GM23338 (cell line): Measurements from ENCODE around the gene GPHN. TPM values are rescaled to one million over a fixed set of nuclear protein-coding genes. Genes with fewer than 3 reads are reported as not detected.
"Not testable (repeated sequence)": the region's sequence is repeated elsewhere in the genome, so short reads cannot be mapped to it uniquely, and the experiment has no call there.

Source experiments
- ATAC-seq: fragments of 200-7000 bp; cut with Tn5 transposase; 3 replicates; pipeline ENCODE4 v1.9.1; 2020
- DNase-seq: peaks from one replicate; pipeline ENCODE4 v3.0.0-alpha.2; 2015; ENCODE audit warnings: low spot score
- H2AFZ ChIP-seq: fragments of 200-600 bp; sonication (generic); 2 replicates; pipeline ENCODE4 v1.8.0; 2016; ENCODE audit warnings: antibody characterized with exemption, mild to moderate bottlenecking, moderate library complexity
- H3F3A ChIP-seq: fragments of 200-600 bp; sonication (generic); replicated peaks from 2 replicates; pipeline ENCODE4 v1.8.0; 2017; ENCODE audit warnings: antibody characterized with exemption, mixed run types, low read depth
- H3K27ac ChIP-seq: fragments of 200-600 bp; sonication (generic); 2 replicates; pipeline ENCODE4 v1.6.1; 2016; ENCODE audit warnings: low read depth
- H3K27me3 ChIP-seq: fragments of 200-600 bp; sonication (generic); 2 replicates; pipeline ENCODE4 v1.8.0; 2016; ENCODE audit warnings: mild to moderate bottlenecking, mixed run types, moderate library complexity; ENCODE audit not compliant: insufficient read depth
- H3K36me3 ChIP-seq: fragments of 200-600 bp; sonication (generic); 2 replicates; pipeline ENCODE4 v1.8.0; 2016; ENCODE audit warnings: mild to moderate bottlenecking; ENCODE audit not compliant: insufficient read depth
- H3K4me1 ChIP-seq: fragments of 200-600 bp; sonication (generic); 2 replicates; pipeline ENCODE4 v1.8.0; 2016; ENCODE audit warnings: mild to moderate bottlenecking, moderate library complexity; ENCODE audit not compliant: insufficient read depth
- H3K4me2 ChIP-seq: fragments of 200-600 bp; sonication (generic); 2 replicates; pipeline ENCODE4 v1.7.1; 2017; ENCODE audit warnings: mixed run types
- H3K4me3 ChIP-seq: fragments of 200-600 bp; sonication (generic); 2 replicates; pipeline ENCODE4 v1.6.1; 2016; ENCODE audit warnings: mixed run types
- H3K79me2 ChIP-seq: fragments of 200-600 bp; sonication (generic); replicated peaks from 2 replicates; pipeline ENCODE4 v1.8.0; 2017; ENCODE audit warnings: mild to moderate bottlenecking; ENCODE audit not compliant: insufficient read depth
- H3K9me2 ChIP-seq: fragments of 200-600 bp; sonication (generic); 2 replicates; pipeline ENCODE4 v1.8.0; 2017; ENCODE audit not compliant: insufficient read depth
- H4K20me1 ChIP-seq: fragments of 200-600 bp; sonication (generic); replicated peaks from 2 replicates; pipeline ENCODE4 v1.8.0; 2017; ENCODE audit warnings: mild to moderate bottlenecking; ENCODE audit not compliant: insufficient read depth
- H3K27ac Mint-ChIP-seq: 2 replicates; pipeline ENCODE4 v1.8.0; 2020; ENCODE audit warnings: inconsistent platforms, mild to moderate bottlenecking, moderate library complexity, mixed read lengths
- H3K27me3 Mint-ChIP-seq: 3 replicates; pipeline ENCODE4 v1.8.0; 2022; ENCODE audit warnings: low read depth, mild to moderate bottlenecking, moderate library complexity, mixed read lengths, inconsistent platforms; ENCODE audit not compliant: insufficient read depth, poor library complexity
- H3K36me3 Mint-ChIP-seq: 3 replicates; pipeline ENCODE4 v1.8.0; 2021; ENCODE audit warnings: low read depth, mild to moderate bottlenecking, inconsistent platforms, moderate library complexity, mixed read lengths
- H3K4me1 Mint-ChIP-seq: 3 replicates; pipeline ENCODE4 v1.8.0; 2020; ENCODE audit warnings: mild to moderate bottlenecking, inconsistent platforms, mixed read lengths
- H3K4me3 Mint-ChIP-seq: 3 replicates; pipeline ENCODE4 v1.8.0; 2021; ENCODE audit warnings: moderate library complexity, mild to moderate bottlenecking, inconsistent platforms, mixed read lengths
- H3K9me3 Mint-ChIP-seq: 3 replicates; pipeline ENCODE4 v1.8.0; 2020; ENCODE audit warnings: moderate library complexity, mild to moderate bottlenecking, inconsistent platforms, mixed read lengths
- CREB1 ChIP-seq: fragments of 250-450 bp; sonication (Bioruptor Pico); IDR thresholded peaks from 2 replicates; pipeline ENCODE4 v1.5.0; 2020; ENCODE audit warnings: low read depth, mild to moderate bottlenecking, moderate library complexity
- CTCF ChIP-seq, 2 experiments: fragments of 200-600 bp in 1 of 2; sonication (generic) in 1 of 2; conservative IDR thresholded peaks; 2 replicates each; pipeline versions ENCODE4 v1.5.1 to v1.6.1; 2016 to 2017; ENCODE audit warnings: antibody characterized with exemption in 2 of 2, low read depth in 2 of 2, mild to moderate bottlenecking in 2 of 2, moderate library complexity in 1 of 2
- EZH2phosphoT487 ChIP-seq: fragments of 200-600 bp; sonication (generic); IDR thresholded peaks from one replicate; pipeline ENCODE4 v1.8.1; 2018; ENCODE audit warnings: antibody characterized with exemption; ENCODE audit not compliant: unreplicated experiment
- JUNB ChIP-seq: IDR thresholded peaks from one replicate; pipeline ENCODE4 v1.6.1; 2016; ENCODE audit warnings: antibody characterized with exemption; ENCODE audit not compliant: unreplicated experiment
- POLR2AphosphoS5 ChIP-seq: IDR thresholded peaks from 2 replicates; pipeline ENCODE4 v1.6.1; 2016; ENCODE audit warnings: antibody characterized with exemption, low read depth
- STAT1 ChIP-seq: IDR thresholded peaks from one replicate; pipeline ENCODE4 v1.6.1; 2016; ENCODE audit warnings: antibody characterized with exemption; ENCODE audit not compliant: unreplicated experiment
- ZNF331 ChIP-seq: fragments of 250-450 bp; sonication (Bioruptor Pico); IDR thresholded peaks from 2 replicates; pipeline ENCODE4 v1.5.0; 2020; ENCODE audit warnings: low read depth, mild to moderate bottlenecking, moderate library complexity
- polyA plus RNA-seq: library from polyadenylated mRNA; unstranded; fragments of >200 nt; fragmentation: Nextera tagmentation; extraction: Ambion mirVana; gene quantifications from 2 replicates; pipeline ENCODE4 v1.2.1, GENCODE V29; 2016
- total RNA-seq: library from RNA; depleted of rRNA; stranded (reverse); fragments of >200 nt; shearing (Covaris generic); gene quantifications from 2 replicates; pipeline ENCODE4 v1.2.3, GENCODE V29; 2014
- TF ChIP-seq, protein P1 (sequence below): fragments of 250-450 bp; sonication (Bioruptor Pico); IDR thresholded peaks from 2 replicates; pipeline ENCODE4 v1.5.0; 2020; ENCODE audit warnings: mild to moderate bottlenecking, moderate library complexity
- TF ChIP-seq, protein P2 (sequence below): IDR thresholded peaks from 2 replicates; pipeline ENCODE4 v1.6.1; 2016; ENCODE audit warnings: antibody characterized with exemption

The GPHN gene
- total and polyA plus RNA-seq, 2 experiments from 2014 or later: 17.6 to 20.6 TPM

- TF ChIP-seq, protein P1, sequence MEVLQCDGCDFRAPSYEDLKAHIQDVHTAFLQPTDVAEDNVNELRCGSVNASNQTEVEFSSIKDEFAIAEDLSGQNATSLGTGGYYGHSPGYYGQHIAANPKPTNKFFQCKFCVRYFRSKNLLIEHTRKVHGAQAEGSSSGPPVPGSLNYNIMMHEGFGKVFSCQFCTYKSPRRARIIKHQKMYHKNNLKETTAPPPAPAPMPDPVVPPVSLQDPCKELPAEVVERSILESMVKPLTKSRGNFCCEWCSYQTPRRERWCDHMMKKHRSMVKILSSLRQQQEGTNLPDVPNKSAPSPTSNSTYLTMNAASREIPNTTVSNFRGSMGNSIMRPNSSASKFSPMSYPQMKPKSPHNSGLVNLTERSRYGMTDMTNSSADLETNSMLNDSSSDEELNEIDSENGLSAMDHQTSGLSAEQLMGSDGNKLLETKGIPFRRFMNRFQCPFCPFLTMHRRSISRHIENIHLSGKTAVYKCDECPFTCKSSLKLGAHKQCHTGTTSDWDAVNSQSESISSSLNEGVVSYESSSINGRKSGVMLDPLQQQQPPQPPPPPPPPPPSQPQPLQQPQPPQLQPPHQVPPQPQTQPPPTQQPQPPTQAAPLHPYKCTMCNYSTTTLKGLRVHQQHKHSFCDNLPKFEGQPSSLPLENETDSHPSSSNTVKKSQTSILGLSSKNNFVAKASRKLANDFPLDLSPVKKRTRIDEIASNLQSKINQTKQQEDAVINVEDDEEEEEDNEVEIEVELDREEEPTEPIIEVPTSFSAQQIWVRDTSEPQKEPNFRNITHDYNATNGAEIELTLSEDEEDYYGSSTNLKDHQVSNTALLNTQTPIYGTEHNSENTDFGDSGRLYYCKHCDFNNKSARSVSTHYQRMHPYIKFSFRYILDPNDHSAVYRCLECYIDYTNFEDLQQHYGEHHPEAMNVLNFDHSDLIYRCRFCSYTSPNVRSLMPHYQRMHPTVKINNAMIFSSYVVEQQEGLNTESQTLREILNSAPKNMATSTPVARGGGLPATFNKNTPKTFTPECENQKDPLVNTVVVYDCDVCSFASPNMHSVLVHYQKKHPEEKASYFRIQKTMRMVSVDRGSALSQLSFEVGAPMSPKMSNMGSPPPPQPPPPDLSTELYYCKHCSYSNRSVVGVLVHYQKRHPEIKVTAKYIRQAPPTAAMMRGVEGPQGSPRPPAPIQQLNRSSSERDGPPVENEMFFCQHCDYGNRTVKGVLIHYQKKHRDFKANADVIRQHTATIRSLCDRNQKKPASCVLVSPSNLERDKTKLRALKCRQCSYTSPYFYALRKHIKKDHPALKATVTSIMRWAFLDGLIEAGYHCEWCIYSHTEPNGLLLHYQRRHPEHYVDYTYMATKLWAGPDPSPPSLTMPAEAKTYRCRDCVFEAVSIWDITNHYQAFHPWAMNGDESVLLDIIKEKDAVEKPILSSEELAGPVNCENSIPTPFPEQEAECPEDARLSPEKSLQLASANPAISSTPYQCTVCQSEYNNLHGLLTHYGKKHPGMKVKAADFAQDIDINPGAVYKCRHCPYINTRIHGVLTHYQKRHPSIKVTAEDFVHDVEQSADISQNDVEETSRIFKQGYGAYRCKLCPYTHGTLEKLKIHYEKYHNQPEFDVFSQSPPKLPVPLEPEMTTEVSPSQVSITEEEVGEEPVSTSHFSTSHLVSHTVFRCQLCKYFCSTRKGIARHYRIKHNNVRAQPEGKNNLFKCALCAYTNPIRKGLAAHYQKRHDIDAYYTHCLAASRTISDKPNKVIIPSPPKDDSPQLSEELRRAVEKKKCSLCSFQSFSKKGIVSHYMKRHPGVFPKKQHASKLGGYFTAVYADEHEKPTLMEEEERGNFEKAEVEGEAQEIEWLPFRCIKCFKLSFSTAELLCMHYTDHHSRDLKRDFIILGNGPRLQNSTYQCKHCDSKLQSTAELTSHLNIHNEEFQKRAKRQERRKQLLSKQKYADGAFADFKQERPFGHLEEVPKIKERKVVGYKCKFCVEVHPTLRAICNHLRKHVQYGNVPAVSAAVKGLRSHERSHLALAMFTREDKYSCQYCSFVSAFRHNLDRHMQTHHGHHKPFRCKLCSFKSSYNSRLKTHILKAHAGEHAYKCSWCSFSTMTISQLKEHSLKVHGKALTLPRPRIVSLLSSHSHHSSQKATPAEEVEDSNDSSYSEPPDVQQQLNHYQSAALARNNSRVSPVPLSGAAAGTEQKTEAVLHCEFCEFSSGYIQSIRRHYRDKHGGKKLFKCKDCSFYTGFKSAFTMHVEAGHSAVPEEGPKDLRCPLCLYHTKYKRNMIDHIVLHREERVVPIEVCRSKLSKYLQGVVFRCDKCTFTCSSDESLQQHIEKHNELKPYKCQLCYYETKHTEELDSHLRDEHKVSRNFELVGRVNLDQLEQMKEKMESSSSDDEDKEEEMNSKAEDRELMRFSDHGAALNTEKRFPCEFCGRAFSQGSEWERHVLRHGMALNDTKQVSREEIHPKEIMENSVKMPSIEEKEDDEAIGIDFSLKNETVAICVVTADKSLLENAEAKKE (CRISPR knock-in tag): no peak
- TF ChIP-seq CREB1 (CRISPR knock-in tag) (no peak), CTCF (conservative IDR thresholded peaks at IDR 0.05; ENCODE audit: low read depth in 2 of 2) (no peak), POLR2AphosphoS5 (no peak), STAT1 (no peak), ZNF331 (CRISPR knock-in tag) (no peak), JUNB (no peak), EZH2phosphoT487 (no peak)
- TF ChIP-seq, protein P2, sequence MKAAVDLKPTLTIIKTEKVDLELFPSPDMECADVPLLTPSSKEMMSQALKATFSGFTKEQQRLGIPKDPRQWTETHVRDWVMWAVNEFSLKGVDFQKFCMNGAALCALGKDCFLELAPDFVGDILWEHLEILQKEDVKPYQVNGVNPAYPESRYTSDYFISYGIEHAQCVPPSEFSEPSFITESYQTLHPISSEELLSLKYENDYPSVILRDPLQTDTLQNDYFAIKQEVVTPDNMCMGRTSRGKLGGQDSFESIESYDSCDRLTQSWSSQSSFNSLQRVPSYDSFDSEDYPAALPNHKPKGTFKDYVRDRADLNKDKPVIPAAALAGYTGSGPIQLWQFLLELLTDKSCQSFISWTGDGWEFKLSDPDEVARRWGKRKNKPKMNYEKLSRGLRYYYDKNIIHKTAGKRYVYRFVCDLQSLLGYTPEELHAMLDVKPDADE: no peak
These were observed 36.0 kb downstream of the GPHN start (continued) for GRCh38 chr14:66543996-66544395.

DNA sequence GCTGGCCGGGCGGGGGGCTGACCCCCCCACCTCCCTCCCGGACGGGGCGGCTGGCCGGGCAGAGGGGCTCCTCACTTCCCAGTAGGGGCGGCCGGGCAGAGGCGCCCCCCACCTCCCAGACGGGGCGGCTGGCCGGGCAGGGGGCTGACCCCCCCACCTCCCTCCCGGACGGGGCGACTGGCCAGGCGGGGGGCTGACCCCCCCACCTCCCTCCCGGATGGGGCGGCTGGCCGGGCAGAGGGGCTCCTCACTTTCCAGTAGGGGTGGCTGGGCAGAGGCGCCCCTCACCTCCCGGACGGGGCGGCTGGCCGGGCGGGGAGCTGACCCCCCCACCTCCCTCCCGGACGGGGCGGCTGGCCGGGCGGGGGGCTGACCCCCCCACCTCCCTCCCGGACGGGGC is 37.2 kb downstream of the GPHN start:
- not testable (repeated sequence) for DNase-seq, H3K4me1 ChIP-seq, H3K4me3 Mint-ChIP-seq, H3K4me2 ChIP-seq, H3K36me3 ChIP-seq, H3K9me2 ChIP-seq, H3K27ac ChIP-seq, H3F3A ChIP-seq, H3K27me3 Mint-ChIP-seq, H2AFZ ChIP-seq, H4K20me1 ChIP-seq, H3K27me3 ChIP-seq, H3K27ac Mint-ChIP-seq, H3K4me1 Mint-ChIP-seq, ATAC-seq, H3K4me3 ChIP-seq
- Mint-ChIP-seq H3K36me3 (peaks cover 24% of the 10 kb centered on the region), H3K9me3 (peaks cover 22% of the 10 kb centered on the region)
- peaks cover 41% of the 10 kb centered on the region for H3K79me2 ChIP-seq

GRCh38 chr14:66545751-66546150 is 37.8 kb downstream of the GPHN start:
- not testable (repeated sequence) for H3K4me1 ChIP-seq, H4K20me1 ChIP-seq, H3K27me3 ChIP-seq, H3K4me3 ChIP-seq, H3K27me3 Mint-ChIP-seq, H3K4me3 Mint-ChIP-seq, ATAC-seq, H3K4me2 ChIP-seq, H3K4me1 Mint-ChIP-seq, H3K9me2 ChIP-seq, H3K27ac ChIP-seq, H3K27ac Mint-ChIP-seq, H3F3A ChIP-seq, H3K36me3 ChIP-seq, DNase-seq, H2AFZ ChIP-seq
- Mint-ChIP-seq H3K36me3 (peaks cover 27% of the 10 kb centered on the region), H3K9me3 (peaks cover 22% of the 10 kb centered on the region)
- H3K79me2 ChIP-seq: peaks cover 35% of the 10 kb centered on the region
